Measurements from ENCODE around the gene TNFSF8. TPM values are rescaled to one million over a fixed set of nuclear protein-coding genes. Genes with fewer than 3 reads are reported as not detected.

Gene TNFSF8
- total and polyA plus RNA-seq, 9 of the 15 experiments (the other 6 are each of a cell fraction or from before 2014, with no cell fraction given), result 0.09 TPM; not detected in 8

DNA sequence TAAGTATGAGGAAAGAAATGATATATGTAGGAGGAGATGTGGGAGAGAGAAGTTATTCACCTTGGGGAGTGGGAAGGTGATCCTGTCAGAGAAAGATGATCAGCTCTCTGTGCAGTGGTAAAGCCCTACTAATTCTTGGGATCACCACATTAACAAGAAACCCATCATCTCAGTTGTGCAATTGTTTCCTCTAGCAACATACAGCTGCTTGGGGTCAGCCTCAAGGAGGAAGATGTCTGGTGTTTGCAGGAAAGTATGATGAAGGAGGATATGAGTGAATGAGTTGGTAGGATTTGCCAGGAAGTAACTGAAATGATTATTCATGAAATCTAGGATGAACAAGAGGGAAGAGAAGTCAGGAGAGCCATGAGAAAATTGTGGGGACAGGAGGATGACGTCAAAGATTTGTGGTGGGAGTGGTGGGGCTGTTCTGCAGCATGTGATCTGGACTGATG, 50.1 kb downstream of the TNFSF8 start:
- Histone ChIP-seq H3K79me2 (ENCODE audit: control insufficient read depth, insufficient read depth, low read length) (no peaks in the 10 kb centered on the region), H3K4me1 (replicated peaks in 1 of 2; ENCODE audit: control insufficient read depth in 2 of 2, insufficient read depth in 2 of 2, low read length in 2 of 2) (no peaks in the 10 kb centered on the region), H2AFZ (ENCODE audit: low read depth, low read length) (no peak overlapping the region), H3K9me3 (replicated peaks; ENCODE audit: control insufficient read depth, insufficient read depth, low read depth, low read length) (no peaks in the 10 kb centered on the region), H3K4me2 (ENCODE audit: insufficient read depth, low read length) (no peak overlapping the region), H3K27me3 (ENCODE audit: control insufficient read depth in 2 of 2, insufficient read depth in 2 of 2, low read length in 2 of 2) (no peaks in the 10 kb centered on the region), H3K36me3 (ENCODE audit: control insufficient read depth, insufficient read depth, low read length) (no peaks in the 10 kb centered on the region), H3K27ac (ENCODE audit: extremely low read depth, low read depth, low read length) (no peak overlapping the region), H4K20me1 (replicated peaks; ENCODE audit: control insufficient read depth, insufficient read depth, low read length) (no peaks in the 10 kb centered on the region), H3K9me1 (ENCODE audit: control insufficient read depth, insufficient read depth, low read length) (no peaks in the 10 kb centered on the region), H3K9ac (ENCODE audit: insufficient read depth in 1 of 2, low read depth in 2 of 2, low read length in 2 of 2) (no peak overlapping the region), H3K4me3 (no peak overlapping the region)
- intact Hi-C loops (cut with micrococcal nuclease) (no loop called here), in situ Hi-C loops (cut with MboI) (no loop called here)
- FAIRE-seq, result no peak
- no TSS peak for BruUV-seq (replicated peaks)
- DNase-seq (ENCODE audit: extremely low read depth in 1 of 4, low spot score in 3 of 4), result no peak
- ATAC-seq, result no peak
- no peak for TF ChIP-seq MCM7 (IDR thresholded peaks at IDR 0.05)
- TF ChIP-seq, protein P1, sequence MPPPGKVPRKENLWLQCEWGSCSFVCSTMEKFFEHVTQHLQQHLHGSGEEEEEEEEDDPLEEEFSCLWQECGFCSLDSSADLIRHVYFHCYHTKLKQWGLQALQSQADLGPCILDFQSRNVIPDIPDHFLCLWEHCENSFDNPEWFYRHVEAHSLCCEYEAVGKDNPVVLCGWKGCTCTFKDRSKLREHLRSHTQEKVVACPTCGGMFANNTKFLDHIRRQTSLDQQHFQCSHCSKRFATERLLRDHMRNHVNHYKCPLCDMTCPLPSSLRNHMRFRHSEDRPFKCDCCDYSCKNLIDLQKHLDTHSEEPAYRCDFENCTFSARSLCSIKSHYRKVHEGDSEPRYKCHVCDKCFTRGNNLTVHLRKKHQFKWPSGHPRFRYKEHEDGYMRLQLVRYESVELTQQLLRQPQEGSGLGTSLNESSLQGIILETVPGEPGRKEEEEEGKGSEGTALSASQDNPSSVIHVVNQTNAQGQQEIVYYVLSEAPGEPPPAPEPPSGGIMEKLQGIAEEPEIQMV (tag; conservative IDR thresholded peaks at IDR 0.05; ENCODE audit: low read depth), result no peak
- TF ChIP-seq, protein P2, sequence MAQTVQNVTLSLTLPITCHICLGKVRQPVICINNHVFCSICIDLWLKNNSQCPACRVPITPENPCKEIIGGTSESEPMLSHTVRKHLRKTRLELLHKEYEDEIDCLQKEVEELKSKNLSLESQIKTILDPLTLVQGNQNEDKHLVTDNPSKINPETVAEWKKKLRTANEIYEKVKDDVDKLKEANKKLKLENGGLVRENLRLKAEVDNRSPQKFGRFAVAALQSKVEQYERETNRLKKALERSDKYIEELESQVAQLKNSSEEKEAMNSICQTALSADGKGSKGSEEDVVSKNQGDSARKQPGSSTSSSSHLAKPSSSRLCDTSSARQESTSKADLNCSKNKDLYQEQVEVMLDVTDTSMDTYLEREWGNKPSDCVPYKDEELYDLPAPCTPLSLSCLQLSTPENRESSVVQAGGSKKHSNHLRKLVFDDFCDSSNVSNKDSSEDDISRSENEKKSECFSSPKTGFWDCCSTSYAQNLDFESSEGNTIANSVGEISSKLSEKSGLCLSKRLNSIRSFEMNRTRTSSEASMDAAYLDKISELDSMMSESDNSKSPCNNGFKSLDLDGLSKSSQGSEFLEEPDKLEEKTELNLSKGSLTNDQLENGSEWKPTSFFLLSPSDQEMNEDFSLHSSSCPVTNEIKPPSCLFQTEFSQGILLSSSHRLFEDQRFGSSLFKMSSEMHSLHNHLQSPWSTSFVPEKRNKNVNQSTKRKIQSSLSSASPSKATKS (CRISPR knock-in tag; IDR thresholded peaks at IDR 0.05), result no peak
- TF ChIP-seq, protein P3, sequence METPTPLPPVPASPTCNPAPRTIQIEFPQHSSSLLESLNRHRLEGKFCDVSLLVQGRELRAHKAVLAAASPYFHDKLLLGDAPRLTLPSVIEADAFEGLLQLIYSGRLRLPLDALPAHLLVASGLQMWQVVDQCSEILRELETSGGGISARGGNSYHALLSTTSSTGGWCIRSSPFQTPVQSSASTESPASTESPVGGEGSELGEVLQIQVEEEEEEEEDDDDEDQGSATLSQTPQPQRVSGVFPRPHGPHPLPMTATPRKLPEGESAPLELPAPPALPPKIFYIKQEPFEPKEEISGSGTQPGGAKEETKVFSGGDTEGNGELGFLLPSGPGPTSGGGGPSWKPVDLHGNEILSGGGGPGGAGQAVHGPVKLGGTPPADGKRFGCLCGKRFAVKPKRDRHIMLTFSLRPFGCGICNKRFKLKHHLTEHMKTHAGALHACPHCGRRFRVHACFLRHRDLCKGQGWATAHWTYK (CRISPR knock-in tag; IDR thresholded peaks at IDR 0.05), result no peak
- no peak for TF ChIP-seq ZNF124 (CRISPR knock-in tag; IDR thresholded peaks at IDR 0.05)
- no peak for TF ChIP-seq ZSCAN29 (IDR thresholded peaks at IDR 0.05)
- TF ChIP-seq, protein P4, sequence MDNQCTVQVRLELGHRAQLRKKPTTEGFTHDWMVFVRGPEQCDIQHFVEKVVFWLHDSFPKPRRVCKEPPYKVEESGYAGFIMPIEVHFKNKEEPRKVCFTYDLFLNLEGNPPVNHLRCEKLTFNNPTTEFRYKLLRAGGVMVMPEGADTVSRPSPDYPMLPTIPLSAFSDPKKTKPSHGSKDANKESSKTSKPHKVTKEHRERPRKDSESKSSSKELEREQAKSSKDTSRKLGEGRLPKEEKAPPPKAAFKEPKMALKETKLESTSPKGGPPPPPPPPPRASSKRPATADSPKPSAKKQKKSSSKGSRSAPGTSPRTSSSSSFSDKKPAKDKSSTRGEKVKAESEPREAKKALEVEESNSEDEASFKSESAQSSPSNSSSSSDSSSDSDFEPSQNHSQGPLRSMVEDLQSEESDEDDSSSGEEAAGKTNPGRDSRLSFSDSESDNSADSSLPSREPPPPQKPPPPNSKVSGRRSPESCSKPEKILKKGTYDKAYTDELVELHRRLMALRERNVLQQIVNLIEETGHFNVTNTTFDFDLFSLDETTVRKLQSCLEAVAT (IDR thresholded peaks at IDR 0.05), result no peak
- no peak for TF ChIP-seq SNRNP70 (optimal IDR thresholded peaks at IDR 0.05; ENCODE audit: low read depth, low read length)
- ChIA-PET POLR2A (interaction anchor here (0.6 kb wide), 1 partner anchor 57 kb away, joined by 4 read pairs; no protein-coding TSS in a partner anchor), CTCF (ENCODE audit: low intra/inter-chr PET ratio) (no interaction called here)
- 0% methylated on average over 1 of the region's 1 CpG for WGBS (ENCODE audit: insufficient coverage, low coverage, missing lambda C conversion rate)
